ENCODE measurements around the gene NLGN3.

DNA sequence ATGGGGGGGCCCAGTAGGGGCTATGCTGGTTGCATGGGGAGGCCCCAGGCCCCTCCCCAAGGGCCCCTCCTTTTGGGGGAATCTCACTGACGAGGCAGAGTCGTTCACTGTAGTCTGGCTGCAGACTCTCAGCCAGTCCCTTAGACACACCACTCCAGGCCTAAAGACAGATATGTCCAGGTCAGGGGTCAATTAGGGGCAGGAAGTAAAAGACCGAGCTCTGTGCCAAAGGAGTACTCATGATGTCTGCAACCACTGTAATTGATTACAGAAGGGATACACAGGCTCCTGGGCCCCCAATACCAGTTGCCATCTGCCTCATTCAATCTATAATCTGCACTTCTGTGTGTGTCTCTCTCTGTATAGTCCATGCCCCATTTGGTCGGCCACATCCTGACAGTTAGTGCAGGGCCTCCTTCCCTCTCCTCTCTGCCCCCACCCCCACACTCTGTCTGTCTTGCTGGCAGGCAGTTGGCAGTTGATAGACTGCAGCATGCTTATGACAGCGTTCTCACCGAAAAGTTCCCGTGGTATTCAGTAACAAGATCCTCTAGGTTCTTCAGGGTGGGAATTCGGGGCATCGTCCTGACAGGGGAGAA, 36.8 kb upstream of the NLGN3 start:
- TF ChIP-seq, protein P1, sequence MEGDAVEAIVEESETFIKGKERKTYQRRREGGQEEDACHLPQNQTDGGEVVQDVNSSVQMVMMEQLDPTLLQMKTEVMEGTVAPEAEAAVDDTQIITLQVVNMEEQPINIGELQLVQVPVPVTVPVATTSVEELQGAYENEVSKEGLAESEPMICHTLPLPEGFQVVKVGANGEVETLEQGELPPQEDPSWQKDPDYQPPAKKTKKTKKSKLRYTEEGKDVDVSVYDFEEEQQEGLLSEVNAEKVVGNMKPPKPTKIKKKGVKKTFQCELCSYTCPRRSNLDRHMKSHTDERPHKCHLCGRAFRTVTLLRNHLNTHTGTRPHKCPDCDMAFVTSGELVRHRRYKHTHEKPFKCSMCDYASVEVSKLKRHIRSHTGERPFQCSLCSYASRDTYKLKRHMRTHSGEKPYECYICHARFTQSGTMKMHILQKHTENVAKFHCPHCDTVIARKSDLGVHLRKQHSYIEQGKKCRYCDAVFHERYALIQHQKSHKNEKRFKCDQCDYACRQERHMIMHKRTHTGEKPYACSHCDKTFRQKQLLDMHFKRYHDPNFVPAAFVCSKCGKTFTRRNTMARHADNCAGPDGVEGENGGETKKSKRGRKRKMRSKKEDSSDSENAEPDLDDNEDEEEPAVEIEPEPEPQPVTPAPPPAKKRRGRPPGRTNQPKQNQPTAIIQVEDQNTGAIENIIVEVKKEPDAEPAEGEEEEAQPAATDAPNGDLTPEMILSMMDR (IDR thresholded peaks at IDR 0.05; ENCODE audit: low read length) = no peak
- TF ChIP-seq EZH2 (optimal IDR thresholded peaks at IDR 0.05; ENCODE audit: low read depth, low read length) (no peak), EZH2phosphoT487 (IDR thresholded peaks at IDR 0.05; ENCODE audit: low read length) (no peak)

All from MM.1S (cell line).